Measurements from ENCODE around the gene RAD51D.

GRCh38 chr17:35127751-35128514, 8.3 kb upstream of the RAD51D start:
- TF ChIP-seq CTCF (IDR thresholded peaks at IDR 0.05; ENCODE audit: insufficient read depth, low read length) (no peak), POLR2AphosphoS5 (IDR thresholded peaks at IDR 0.05; ENCODE audit: low read depth) (no peak), REST (IDR thresholded peaks at IDR 0.05; ENCODE audit: insufficient replicate concordance, low read depth) (no peak), GABPA (IDR thresholded peaks at IDR 0.05; ENCODE audit: low read depth) (no peak)
